Activated CD8-positive, alpha-beta T cell treated with anti-CD3 and anti-CD28 coated beads for 36 hours (primary cell): ENCODE results near the gene AP4S1. TPM values are rescaled to one million over a fixed set of nuclear protein-coding genes. Genes with fewer than 3 reads are reported as not detected.

ENCODE experiments used
- ATAC-seq: fragments of 200-7000 bp; cut with Tn5 transposase; one replicate; pipeline ENCODE4 v1.10.0; 2021; ENCODE audit warnings: mild to moderate bottlenecking, moderate library complexity
- CTCF ChIA-PET: fragments of 350-600 bp; sonication (Branson Sonifier 250); formaldehyde crosslinking; loops from one replicate; lab custom pipeline; 2021; ENCODE audit warnings: antibody characterized with exemption; lab: Charles Lee
- POLR2A ChIA-PET: fragments of 350-600 bp; sonication (Branson Sonifier 250); formaldehyde crosslinking; loops from one replicate; lab custom pipeline; 2021; ENCODE audit warnings: antibody characterized with exemption; lab: Charles Lee
- DNase-seq: peaks from one replicate; pipeline ENCODE4 v3.0.0-alpha.2; 2020
- H3K27ac Mint-ChIP-seq: one replicate; pipeline ENCODE4 v1.8.0; 2021; ENCODE audit warnings: mild to moderate bottlenecking, mixed read lengths
- H3K27me3 Mint-ChIP-seq: one replicate; pipeline ENCODE4 v1.8.0; 2021; ENCODE audit warnings: mixed read lengths
- H3K36me3 Mint-ChIP-seq: one replicate; pipeline ENCODE4 v1.8.0; 2021; ENCODE audit warnings: low read depth, mixed read lengths
- H3K4me1 Mint-ChIP-seq: one replicate; pipeline ENCODE4 v1.8.0; 2021; ENCODE audit warnings: low read depth, mixed read lengths
- H3K4me3 Mint-ChIP-seq: one replicate; pipeline ENCODE4 v1.8.0; 2021; ENCODE audit warnings: mild to moderate bottlenecking, moderate library complexity, mixed read lengths
- H3K9me3 Mint-ChIP-seq: one replicate; pipeline ENCODE4 v1.8.0; 2021; ENCODE audit warnings: mixed read lengths
- CTCF ChIP-seq: fragments of 200-600 bp; IDR thresholded peaks from one replicate; pipeline ENCODE4 v1.8.0; 2022; ENCODE audit warnings: antibody characterized with exemption, mild to moderate bottlenecking
- intact Hi-C: fragments of 100-400 bp; cut with micrococcal nuclease; formaldehyde crosslinking; loops from one replicate; pipeline ENCODE4 v1.10.0; 2022
- total RNA-seq, 2 experiments: library from RNA; stranded (reverse); gene quantifications; one replicate each; pipeline ENCODE4 v1.2.3, GENCODE V29; 2021

Gene AP4S1
- total RNA-seq, 2 experiments from 2014 or later = 3.6 to 4.0 TPM

DNA sequence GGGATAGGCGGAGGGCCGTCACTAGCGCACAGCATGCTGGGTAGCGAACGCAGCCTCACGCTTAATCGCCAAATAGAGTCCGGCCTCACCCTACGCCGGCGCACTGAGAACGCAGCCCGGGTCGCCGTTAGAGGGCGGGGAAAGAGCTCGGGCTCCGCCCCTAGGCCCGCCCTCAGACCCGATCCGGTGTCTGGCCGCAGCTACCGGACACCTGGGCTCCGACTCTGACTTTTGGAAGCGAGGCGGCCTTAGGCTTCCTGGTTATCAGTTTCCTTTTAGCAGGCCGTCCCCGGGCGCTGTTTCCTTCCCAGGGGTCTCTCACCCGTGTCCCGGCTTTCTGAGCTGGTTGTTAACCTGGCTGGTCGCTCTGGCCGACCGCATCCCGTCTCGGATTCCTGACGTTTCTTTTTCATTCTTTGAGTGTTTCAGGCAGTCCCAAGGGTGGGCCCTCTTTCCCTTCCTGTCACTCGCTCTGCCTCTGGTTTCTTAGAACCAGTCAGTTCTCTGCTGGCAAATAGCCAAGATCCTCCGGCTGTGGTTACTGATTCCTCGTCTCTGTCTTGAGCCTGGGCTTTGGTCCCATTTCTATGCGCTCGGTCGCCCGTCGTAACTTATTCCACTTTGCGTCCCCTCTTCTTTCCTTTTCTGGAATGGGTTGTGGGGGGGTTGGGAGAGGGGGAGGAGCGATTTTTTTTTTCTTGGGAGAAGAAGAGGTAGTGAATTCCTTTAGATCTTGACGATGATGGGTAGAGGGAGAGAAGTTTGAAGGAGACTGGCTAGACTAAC, 1.2 kb downstream of the AP4S1 start:
- Mint-ChIP-seq H3K9me3 (no peaks in the 10 kb centered on the region), H3K4me3 (peak overlapping the region; percentile 80), H3K27me3 (no peaks in the 10 kb centered on the region), H3K27ac (peak overlapping the region; percentile 97), H3K36me3 (peaks cover 8% of the 10 kb centered on the region), H3K4me1 (peaks cover 51% of the 10 kb centered on the region)
- TF ChIP-seq CTCF = no peak
- CTCF ChIA-PET = interaction anchor here (1.4 to 1.9 kb wide), 3 partner anchors 12 to 56 kb away, joined by 4 to 5 read pairs (median 5); no protein-coding TSS in a partner anchor
- POLR2A ChIA-PET = interaction anchor here (0.8 to 2.2 kb wide), 8 partner anchors 13 to 404 kb away, joined by 3 to 16 read pairs (median 4); partner anchors contain the start of genes HECTD1 and SCFD1
- DNase-seq (peak; percentile 94), ATAC-seq (peak; percentile 95)
- intact Hi-C loops = no loop called here

GRCh38 chr14:31027847-31028246, 2.4 kb downstream of the AP4S1 start:
- Mint-ChIP-seq H3K27ac (no peak overlapping the region), H3K9me3 (no peaks in the 10 kb centered on the region), H3K4me3 (no peak overlapping the region), H3K27me3 (no peaks in the 10 kb centered on the region), H3K4me1 (peaks cover 49% of the 10 kb centered on the region), H3K36me3 (peaks cover 3% of the 10 kb centered on the region)
- DNase-seq (no peak), ATAC-seq (no peak)
- intact Hi-C loops = no loop called here
- CTCF ChIA-PET = interaction anchor here (1.4 to 1.9 kb wide), 2 partner anchors 11 to 54 kb away, joined by 5 read pairs; no protein-coding TSS in a partner anchor
- POLR2A ChIA-PET = interaction anchor here (1.2 kb wide), 1 partner anchor 393 kb away, joined by 3 read pairs; no protein-coding TSS in a partner anchor
- TF ChIP-seq CTCF = no peak

DNA sequence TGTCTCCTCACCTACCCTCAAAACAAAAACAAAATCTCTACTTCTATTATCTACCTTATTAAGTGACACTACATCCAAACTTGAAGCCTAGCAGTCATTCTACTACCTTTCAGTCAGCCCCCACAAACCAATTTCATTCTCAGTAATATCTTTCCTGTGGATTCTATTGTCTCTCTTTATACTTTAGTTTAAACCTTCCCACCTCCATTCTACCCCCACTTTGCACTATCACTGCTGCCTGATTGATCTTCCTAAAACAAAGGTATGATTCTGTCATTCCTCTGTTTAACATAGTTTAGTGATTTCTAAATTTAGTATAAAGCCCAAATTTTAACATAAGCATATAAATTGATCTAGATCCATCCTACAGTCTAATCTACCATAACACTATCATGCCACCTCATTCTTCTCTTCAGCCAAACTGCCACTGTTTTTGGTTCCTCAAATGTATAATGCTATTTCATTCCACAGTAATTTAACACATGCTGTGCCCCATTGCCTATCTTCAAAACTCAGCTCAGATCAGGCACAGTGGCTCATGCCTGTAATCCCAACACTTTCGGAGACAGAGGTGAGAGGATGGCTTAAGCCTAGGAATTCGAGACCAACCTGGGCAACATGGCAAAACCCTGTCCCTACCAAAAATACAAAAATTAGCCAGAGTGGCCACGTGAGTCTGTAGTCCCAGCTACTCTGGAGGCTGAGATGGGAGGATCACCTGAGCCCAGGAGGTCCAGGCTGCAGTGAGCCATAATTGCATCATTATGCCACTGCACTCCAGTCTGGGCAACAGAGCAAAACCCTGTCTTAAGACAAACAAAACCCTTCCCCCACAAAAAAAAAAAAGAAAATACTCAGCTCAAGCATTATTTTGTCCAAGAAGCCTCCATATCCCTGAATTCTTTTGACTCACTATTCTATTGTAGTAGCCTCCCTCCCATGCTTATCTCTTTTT, 3.8 kb downstream of the AP4S1 start:
- peaks cover 39% of the 10 kb centered on the region for H3K4me1 Mint-ChIP-seq
- no peaks in the 10 kb centered on the region for H3K27me3 Mint-ChIP-seq
- H3K4me3 Mint-ChIP-seq = no peak overlapping the region
- H3K36me3 Mint-ChIP-seq = no peaks in the 10 kb centered on the region
- H3K9me3 Mint-ChIP-seq = no peaks in the 10 kb centered on the region
- ChIA-PET CTCF (interaction anchor here (1.1 kb wide), 1 partner anchor 34 kb away, joined by 3 read pairs; no protein-coding TSS in a partner anchor), POLR2A (interaction anchor here (0.6 kb wide), 1 partner anchor 260 kb away, joined by 3 read pairs; no protein-coding TSS in a partner anchor)
- peak overlapping the region; percentile 39 for H3K27ac Mint-ChIP-seq
- ATAC-seq = no peak
- intact Hi-C loops = no loop called here
- DNase-seq = no peak
- TF ChIP-seq CTCF = no peak

- intact Hi-C loops = no loop called here
- ATAC-seq (no peak), DNase-seq (no peak)
- Mint-ChIP-seq H3K27ac (no peak overlapping the region), H3K36me3 (no peaks in the 10 kb centered on the region), H3K27me3 (no peaks in the 10 kb centered on the region), H3K4me3 (no peak overlapping the region), H3K4me1 (peaks cover 35% of the 10 kb centered on the region), H3K9me3 (no peaks in the 10 kb centered on the region)
- TF ChIP-seq CTCF = no peak
- ChIA-PET CTCF (no interaction called here), POLR2A (no interaction called here)
Measured at GRCh38 chr14:31030469-31030868, 5.0 kb downstream of the AP4S1 start.
